ENCODE data around the gene KAZN.

DNA sequence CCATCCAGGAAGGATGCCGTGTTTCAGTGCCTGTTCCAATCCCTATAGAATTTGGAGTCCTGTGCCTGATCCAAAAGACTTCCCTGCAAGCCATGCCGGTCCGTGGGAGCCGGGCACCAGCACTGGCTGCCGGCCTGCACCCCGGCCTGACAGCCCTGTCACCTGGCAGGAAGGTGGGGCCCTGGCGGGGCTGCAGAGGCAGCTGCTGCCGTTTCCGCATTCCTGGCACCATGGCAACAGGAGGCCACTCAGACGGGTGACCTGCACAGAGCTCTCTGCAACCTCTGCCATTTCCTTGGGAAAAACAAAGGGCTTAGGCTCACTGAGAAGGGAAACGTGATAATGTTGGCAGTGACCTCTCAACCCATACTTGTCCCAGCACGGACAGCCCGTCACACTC is 491.9 kb downstream of the KAZN start:
- TF ChIP-seq HDGF (IDR thresholded peaks at IDR 0.05; ENCODE audit: borderline replicate concordance) = no peak
- TF ChIP-seq L3MBTL2 (conservative IDR thresholded peaks at IDR 0.05) = no peak
- no peak for TF ChIP-seq FOXM1 (IDR thresholded peaks at IDR 0.05; ENCODE audit: borderline replicate concordance)
- TF ChIP-seq PKNOX1 (IDR thresholded peaks at IDR 0.05) = no peak
- TF ChIP-seq SP1 (IDR thresholded peaks at IDR 0.05) = no peak
- no peak for TF ChIP-seq SUZ12 (IDR thresholded peaks at IDR 0.05)
- no peak for TF ChIP-seq ELF4 (IDR thresholded peaks at IDR 0.05)
- TF ChIP-seq CTBP1 (IDR thresholded peaks at IDR 0.05; ENCODE audit: borderline replicate concordance) = no peak
- no peak for TF ChIP-seq FOXA1 (IDR thresholded peaks at IDR 0.05)
- no peak for TF ChIP-seq BHLHE40 (IDR thresholded peaks at IDR 0.05; ENCODE audit: borderline replicate concordance)
- TF ChIP-seq ZNF384 (IDR thresholded peaks at IDR 0.05) = no peak
- TF ChIP-seq FOXK2 (IDR thresholded peaks at IDR 0.05) = no peak
- no peak for TF ChIP-seq ARNT (IDR thresholded peaks at IDR 0.05)
- TF ChIP-seq TARDBP (IDR thresholded peaks at IDR 0.05) = no peak

Data from HEK293T (cell line).